IMR-90 (cell line): ENCODE data around the gene RAD51B. TPM values are rescaled to one million over a fixed set of nuclear protein-coding genes. Genes with fewer than 3 reads are reported as not detected.

Experiments used
- ATAC-seq: fragments of 200-7000 bp; cut with Tn5 transposase; 2 replicates; pipeline ENCODE4 v1.9.1; 2020; ENCODE audit warnings: low read depth, mild to moderate bottlenecking, moderate library complexity
- BruUV-seq: library from RNA; stranded (reverse); fragments of 400-500 nt; replicated peaks from 2 replicates; lab custom pipeline; 2021; lab: Mats Ljungman, UMichigan
- CTCF ChIA-PET: fragments of 300-600 bp; formaldehyde crosslinking; extraction: SDS; loops from one replicate; lab custom pipeline; 2021; ENCODE audit warnings: antibody characterized with exemption; lab: Yijun Ruan, JAX
- POLR2A ChIA-PET: fragments of 300-600 bp; sonication (Branson Sonifier 250); formaldehyde crosslinking; loops from one replicate; lab custom pipeline; 2022; ENCODE audit warnings: antibody characterized with exemption; ENCODE audit not compliant: unreplicated experiment; lab: Charles Lee
- DNase-seq: peaks from one replicate; pipeline ENCODE4 v3.0.0; 2013
- H2AFZ ChIP-seq: replicated peaks from 2 replicates; pipeline ENCODE3; 2013; ENCODE audit warnings: low read length, mild to moderate bottlenecking; ENCODE audit not compliant: poor library complexity
- H2AK5ac ChIP-seq: 2 replicates; pipeline ENCODE4 v1.6.1; 2013; ENCODE audit warnings: low read depth, low read length, inconsistent platforms
- H2AK9ac ChIP-seq: replicated peaks from 2 replicates; pipeline ENCODE3; 2013; ENCODE audit warnings: mild to moderate bottlenecking, low read depth, low read length, moderate library complexity; ENCODE audit not compliant: poor library complexity
- H2BK120ac ChIP-seq: 2 replicates; pipeline ENCODE4 v1.6.1; 2013; ENCODE audit warnings: low read depth, low read length, inconsistent platforms
- H2BK15ac ChIP-seq: 3 replicates; pipeline ENCODE4 v1.6.1; 2013; ENCODE audit warnings: low read depth, low read length, inconsistent platforms
- H2BK20ac ChIP-seq: 2 replicates; pipeline ENCODE4 v1.6.1; 2013; ENCODE audit warnings: low read depth, mild to moderate bottlenecking, inconsistent platforms, low read length, moderate library complexity
- H2BK5ac ChIP-seq: 2 replicates; pipeline ENCODE4 v1.6.1; 2013; ENCODE audit warnings: mild to moderate bottlenecking, low read depth, low read length, inconsistent platforms; ENCODE audit not compliant: poor library complexity, severe bottlenecking
- H3K14ac ChIP-seq: replicated peaks from 2 replicates; pipeline ENCODE4 v1.6.1; 2013; ENCODE audit warnings: low read depth, low read length, inconsistent platforms
- H3K18ac ChIP-seq: 2 replicates; pipeline ENCODE4 v1.6.1; 2013; ENCODE audit warnings: low read depth, low read length, control low read depth
- H3K23ac ChIP-seq: 2 replicates; pipeline ENCODE4 v1.6.1; 2013; ENCODE audit warnings: low read depth, low read length, inconsistent platforms
- H3K27ac ChIP-seq: 2 replicates; pipeline ENCODE4 v1.5.1; 2013; ENCODE audit warnings: mild to moderate bottlenecking, control low read depth, low read length; ENCODE audit not compliant: insufficient read depth
- H3K27me3 ChIP-seq: 2 replicates; pipeline ENCODE4 v1.6.1; 2013; ENCODE audit warnings: low read length; ENCODE audit not compliant: control insufficient read depth, insufficient read depth
- H3K36me3 ChIP-seq: 2 replicates; pipeline ENCODE4 v1.6.1; 2013; ENCODE audit warnings: low read length, mixed read lengths; ENCODE audit not compliant: control insufficient read depth, insufficient read depth
- H3K4ac ChIP-seq: 2 replicates; pipeline ENCODE4 v1.6.1; 2013; ENCODE audit warnings: low read depth, low read length, inconsistent platforms
- H3K4me1 ChIP-seq: 2 replicates; pipeline ENCODE4 v1.6.1; 2013; ENCODE audit warnings: low read length, mixed read lengths; ENCODE audit not compliant: control insufficient read depth, insufficient read depth
- H3K4me2 ChIP-seq: 2 replicates; pipeline ENCODE4 v1.6.1; 2013; ENCODE audit warnings: low read depth, mild to moderate bottlenecking, control low read depth, low read length, moderate library complexity
- H3K4me3 ChIP-seq: 2 replicates; pipeline ENCODE4 v1.5.1; 2013; ENCODE audit warnings: low read depth, mild to moderate bottlenecking, control low read depth, low read length, moderate library complexity; ENCODE audit not compliant: insufficient read depth
- H3K56ac ChIP-seq: 2 replicates; pipeline ENCODE4 v1.6.1; 2013; ENCODE audit warnings: low read length, inconsistent platforms; ENCODE audit not compliant: insufficient read depth; ENCODE audit errors: extremely low read depth
- H3K79me1 ChIP-seq, 2 experiments: 2 replicates each; pipeline ENCODE4 v1.6.1; 2013; ENCODE audit warnings: low read length in 2 of 2, inconsistent platforms in 1 of 2, low read depth in 1 of 2
- H3K9ac ChIP-seq: 2 replicates; pipeline ENCODE4 v1.6.1; 2013; ENCODE audit warnings: low read depth, low read length, control low read depth
- H3K9me1 ChIP-seq: 2 replicates; pipeline ENCODE4 v1.6.1; 2013; ENCODE audit warnings: low read length, inconsistent platforms; ENCODE audit not compliant: insufficient read depth
- H3K9me3 ChIP-seq: 2 replicates; pipeline ENCODE4 v1.6.1; 2013; ENCODE audit warnings: low read length; ENCODE audit not compliant: control insufficient read depth, insufficient read depth
- H4K20me1 ChIP-seq: 2 replicates; pipeline ENCODE4 v1.6.1; 2013; ENCODE audit warnings: low read length, inconsistent platforms; ENCODE audit not compliant: insufficient read depth
- H4K5ac ChIP-seq: 2 replicates; pipeline ENCODE4 v1.6.1; 2013; ENCODE audit warnings: mild to moderate bottlenecking, low read depth, low read length, control low read depth
- H4K8ac ChIP-seq, 2 experiments: 2 replicates each; pipeline ENCODE4 v1.6.1; 2013; ENCODE audit warnings: low read depth in 2 of 2, low read length in 2 of 2, control low read depth in 1 of 2, inconsistent platforms in 1 of 2
- H4K91ac ChIP-seq: 2 replicates; pipeline ENCODE4 v1.6.1; 2013; ENCODE audit warnings: low read depth, low read length, inconsistent platforms; ENCODE audit not compliant: insufficient read depth
- BHLHE40 ChIP-seq: fragments of 150-350 bp; IDR thresholded peaks from 2 replicates; pipeline ENCODE4 v1.6.1; 2016; ENCODE audit warnings: mild to moderate bottlenecking, low read depth, low read length
- CEBPB ChIP-seq: IDR thresholded peaks from 2 replicates; pipeline ENCODE4 v1.6.1; 2012; ENCODE audit warnings: low read depth, low read length, improper control_type of control experiment
- CHD1 ChIP-seq: IDR thresholded peaks from 2 replicates; pipeline ENCODE4 v1.6.1; 2012; ENCODE audit warnings: low read depth, low read length, improper control_type of control experiment
- CTCF ChIP-seq: conservative IDR thresholded peaks from 2 replicates; pipeline ENCODE4 v1.5.1; 2012; ENCODE audit warnings: mild to moderate bottlenecking, low read depth, low read length, improper control_type of control experiment
- ELK1 ChIP-seq: fragments of 150-350 bp; IDR thresholded peaks from 2 replicates; pipeline ENCODE4 v1.6.1; 2016; ENCODE audit warnings: low read depth, mild to moderate bottlenecking, low read length, moderate library complexity, borderline replicate concordance
- FOS ChIP-seq: fragments of 150-350 bp; IDR thresholded peaks from 2 replicates; pipeline ENCODE4 v1.6.1; 2016; ENCODE audit warnings: low read depth, low read length
- MAFK ChIP-seq: IDR thresholded peaks from 2 replicates; pipeline ENCODE4 v1.6.1; 2012; ENCODE audit warnings: low read depth, low read length, improper control_type of control experiment
- MAZ ChIP-seq: IDR thresholded peaks from 2 replicates; pipeline ENCODE4 v1.6.1; 2012; ENCODE audit warnings: low read depth, mild to moderate bottlenecking, low read length, improper control_type of control experiment, moderate library complexity, borderline replicate concordance
- MXI1 ChIP-seq: IDR thresholded peaks from 2 replicates; pipeline ENCODE4 v1.6.1; 2012; ENCODE audit warnings: low read depth, mild to moderate bottlenecking, low read length, moderate library complexity, borderline replicate concordance
- NFE2L2 ChIP-seq: fragments of 150-350 bp; IDR thresholded peaks from 2 replicates; pipeline ENCODE4 v1.6.1; 2016; ENCODE audit warnings: low read depth, mild to moderate bottlenecking, low read length
- POLR2A ChIP-seq: IDR thresholded peaks from 2 replicates; pipeline ENCODE4 v1.6.1; 2012; ENCODE audit warnings: mild to moderate bottlenecking, low read depth, low read length
- RAD21 ChIP-seq: IDR thresholded peaks from 2 replicates; pipeline ENCODE4 v1.6.1; 2012; ENCODE audit warnings: low read length, improper control_type of control experiment
- RCOR1 ChIP-seq: IDR thresholded peaks from 2 replicates; pipeline ENCODE4 v1.6.1; 2012; ENCODE audit warnings: mild to moderate bottlenecking, low read length, improper control_type of control experiment; ENCODE audit not compliant: insufficient replicate concordance
- SMC3 ChIP-seq: fragments of 150-350 bp; IDR thresholded peaks from 2 replicates; pipeline ENCODE4 v1.6.1; 2016; ENCODE audit warnings: low read depth, mild to moderate bottlenecking, antibody characterized with exemption, low read length, moderate library complexity
- WGBS, 2 experiments: methylation state at CpG; one replicate each; pipeline versions ENCODE4 v1.1.5 to v1.1.7; 2013; ENCODE audit warnings: missing lambda C conversion rate in 2 of 2; ENCODE audit not compliant: insufficient read length in 1 of 2; ENCODE audit errors: extremely low coverage in 2 of 2; 5-methylcytosine and 5-hydroxymethylcytosine counted together
- dilution Hi-C: fragments of 300-500 bp; cut with HindIII; formaldehyde crosslinking; loops from one replicate; pipeline ENCODE4 v1.14.3; 2018; ENCODE audit warnings: low sequenced_read_pairs; ENCODE audit not compliant: unreplicated experiment
- in situ Hi-C: fragments of 300-500 bp; cut with MboI; formaldehyde crosslinking; loops from 3 replicates; pipeline ENCODE4 v1.14.3; 2019; ENCODE audit warnings: low sequenced_read_pairs, inconsistent platforms, mixed read lengths
- intact Hi-C: fragments of 100-400 bp; cut with micrococcal nuclease; formaldehyde crosslinking; loops from 2 replicates; pipeline ENCODE4 v1.10.0; 2022
- polyA plus RNA-seq, 3 experiments: library from polyadenylated mRNA; depleted of rRNA; stranded (reverse); fragments of >200 nt; gene quantifications; 2 replicates each; pipeline ENCODE4 v1.2.3, GENCODE V29; 2012; ENCODE audit warnings: low replicate concordance in 1 of 3
- total RNA-seq: library from RNA; depleted of rRNA; stranded (reverse); fragments of >200 nt; gene quantifications from 2 replicates; pipeline ENCODE4 v1.2.3, GENCODE V29; 2012
- TF ChIP-seq, protein P1 (sequence below): fragments of 150-350 bp; IDR thresholded peaks from 2 replicates; pipeline ENCODE4 v1.6.1; 2017; ENCODE audit warnings: mild to moderate bottlenecking, antibody characterized with exemption, low read length, low read depth

The RAD51B gene
- total and polyA plus RNA-seq, 2 of the 4 experiments (the other 2 are of a cell fraction): 5.1 to 18.8 TPM

DNA sequence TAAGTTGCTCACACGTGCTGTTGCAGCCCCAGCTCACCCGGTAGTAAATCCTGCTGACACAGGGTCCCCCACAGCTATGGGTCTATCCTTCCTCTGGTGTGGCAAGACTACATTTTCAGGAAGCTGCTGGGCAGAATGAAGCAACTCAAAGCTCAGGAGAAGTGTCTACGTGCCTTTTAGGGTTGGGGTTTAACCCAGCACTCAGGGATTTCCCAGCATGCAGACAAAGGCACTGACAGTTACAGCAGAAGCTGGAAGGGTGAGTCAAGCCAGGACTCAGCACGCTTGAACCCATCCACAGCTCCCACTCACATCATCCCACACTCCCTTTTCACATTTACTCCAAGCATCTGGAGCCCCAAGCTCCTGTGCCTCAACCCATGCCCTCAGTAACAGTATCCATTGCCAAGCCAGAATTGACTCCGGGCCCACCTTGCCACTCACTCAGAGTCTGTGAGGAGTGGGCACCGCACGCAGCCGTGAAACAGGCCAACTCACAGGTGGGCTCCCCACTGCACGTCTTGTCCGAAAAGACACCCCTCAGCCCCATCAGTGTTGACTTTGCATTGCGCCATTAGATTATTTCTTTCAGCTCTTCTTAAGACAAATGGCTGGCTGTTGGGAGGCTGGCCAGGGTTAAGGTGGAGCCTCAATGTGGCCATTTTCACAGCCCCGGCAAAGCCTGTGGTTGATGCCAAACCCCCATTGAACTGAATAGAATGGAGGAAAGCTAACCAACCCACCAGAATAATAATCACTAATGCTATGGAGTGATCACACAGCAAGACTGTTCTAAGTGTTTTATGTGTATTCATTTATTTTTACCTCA, 913.7 kb downstream of the RAD51B start:
- H3K9ac ChIP-seq: no peak overlapping the region
- ChIA-PET CTCF (no interaction called here), POLR2A (no interaction called here)
- H2BK5ac ChIP-seq: no peak overlapping the region
- no peaks in the 10 kb centered on the region for H3K79me1 ChIP-seq
- H4K91ac ChIP-seq: no peak overlapping the region
- DNase-seq: no peak
- intact Hi-C loops: no loop called here
- H4K20me1 ChIP-seq: no peaks in the 10 kb centered on the region
- no peaks in the 10 kb centered on the region for H3K36me3 ChIP-seq
- dilution Hi-C loops: no loop called here
- no peak overlapping the region for H2AK9ac ChIP-seq
- no peak overlapping the region for H3K14ac ChIP-seq
- H3K9me1 ChIP-seq: peaks cover 4% of the 10 kb centered on the region; the same call in 1 of the 2 replicates
- H3K27ac ChIP-seq: no peak overlapping the region
- no peak overlapping the region for H3K4me2 ChIP-seq
- H3K23ac ChIP-seq: no peak overlapping the region
- no peak overlapping the region for H3K4me3 ChIP-seq
- no peak overlapping the region for H2BK120ac ChIP-seq
- H3K27me3 ChIP-seq: peaks cover 2% of the 10 kb centered on the region; the same call in 1 of the 2 replicates
- no TSS peak for BruUV-seq
- H2BK20ac ChIP-seq: no peak overlapping the region
- no peak overlapping the region for H2BK15ac ChIP-seq
- peaks cover 11% of the 10 kb centered on the region for H3K4me1 ChIP-seq
- 85% methylated on average over 4 of the region's 12 CpGs; no CpG with 5 or more reads in 1 of the 2 experiments for WGBS, 2 experiments
- ATAC-seq: no peak
- in situ Hi-C loops: no loop called here
- H4K5ac ChIP-seq: no peak overlapping the region
- no peak overlapping the region for H4K8ac ChIP-seq
- H2AFZ ChIP-seq: no peak overlapping the region
- no peak overlapping the region for H3K56ac ChIP-seq
- H2AK5ac ChIP-seq: 0 out of 2 replicates have a peak overlapping the region, but pooled peaks have one; percentile 25
- no peak overlapping the region for H3K4ac ChIP-seq
- H3K18ac ChIP-seq: no peak overlapping the region
- H3K9me3 ChIP-seq: no peaks in the 10 kb centered on the region
- TF ChIP-seq BHLHE40: no peak
- TF ChIP-seq RCOR1: no peak
- no peak for TF ChIP-seq MAFK
- TF ChIP-seq RAD21: no peak
- TF ChIP-seq, protein P1, sequence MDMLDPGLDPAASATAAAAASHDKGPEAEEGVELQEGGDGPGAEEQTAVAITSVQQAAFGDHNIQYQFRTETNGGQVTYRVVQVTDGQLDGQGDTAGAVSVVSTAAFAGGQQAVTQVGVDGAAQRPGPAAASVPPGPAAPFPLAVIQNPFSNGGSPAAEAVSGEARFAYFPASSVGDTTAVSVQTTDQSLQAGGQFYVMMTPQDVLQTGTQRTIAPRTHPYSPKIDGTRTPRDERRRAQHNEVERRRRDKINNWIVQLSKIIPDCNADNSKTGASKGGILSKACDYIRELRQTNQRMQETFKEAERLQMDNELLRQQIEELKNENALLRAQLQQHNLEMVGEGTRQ: no peak
- TF ChIP-seq ELK1: no peak
- no peak for TF ChIP-seq CTCF
- TF ChIP-seq CEBPB: no peak
- TF ChIP-seq MAZ: no peak
- no peak for TF ChIP-seq SMC3
- TF ChIP-seq NFE2L2: no peak
- TF ChIP-seq CHD1: no peak
- no peak for TF ChIP-seq POLR2A
- no peak for TF ChIP-seq MXI1
- no peak for TF ChIP-seq FOS
